IMR-90 (cell line): Measurements from ENCODE around the gene PITRM1. TPM values are rescaled to one million over a fixed set of nuclear protein-coding genes. Genes with fewer than 3 reads are reported as not detected.

Source experiments
- ATAC-seq: fragments of 200-7000 bp; cut with Tn5 transposase; 2 replicates; pipeline ENCODE4 v1.9.1; 2020; ENCODE audit warnings: low read depth, mild to moderate bottlenecking, moderate library complexity
- Bru-seq: library from RNA; stranded (reverse); fragments of 400-500 nt; gene quantifications from one replicate; lab custom pipeline; 2021; lab: Mats Ljungman, UMichigan
- BruChase-seq, 2 experiments: library from RNA; stranded (reverse); fragments of 400-500 nt; gene quantifications; one replicate each; lab custom pipeline; 2021; lab: Mats Ljungman, UMichigan
- BruUV-seq: library from RNA; stranded (reverse); fragments of 400-500 nt; replicated peaks from 2 replicates; lab custom pipeline; 2021; lab: Mats Ljungman, UMichigan
- CTCF ChIA-PET: fragments of 300-600 bp; formaldehyde crosslinking; extraction: SDS; loops from one replicate; lab custom pipeline; 2021; ENCODE audit warnings: antibody characterized with exemption; lab: Yijun Ruan, JAX
- POLR2A ChIA-PET: fragments of 300-600 bp; sonication (Branson Sonifier 250); formaldehyde crosslinking; loops from one replicate; lab custom pipeline; 2022; ENCODE audit warnings: antibody characterized with exemption; ENCODE audit not compliant: unreplicated experiment; lab: Charles Lee
- DNase-seq: peaks from one replicate; pipeline ENCODE4 v3.0.0; 2013
- H2AFZ ChIP-seq: replicated peaks from 2 replicates; pipeline ENCODE3; 2013; ENCODE audit warnings: low read length, mild to moderate bottlenecking; ENCODE audit not compliant: poor library complexity
- H2AK5ac ChIP-seq: 2 replicates; pipeline ENCODE4 v1.6.1; 2013; ENCODE audit warnings: low read depth, low read length, inconsistent platforms
- H2AK9ac ChIP-seq: replicated peaks from 2 replicates; pipeline ENCODE3; 2013; ENCODE audit warnings: mild to moderate bottlenecking, low read depth, low read length, moderate library complexity; ENCODE audit not compliant: poor library complexity
- H2BK120ac ChIP-seq: 2 replicates; pipeline ENCODE4 v1.6.1; 2013; ENCODE audit warnings: low read depth, low read length, inconsistent platforms
- H2BK15ac ChIP-seq: 3 replicates; pipeline ENCODE4 v1.6.1; 2013; ENCODE audit warnings: low read depth, low read length, inconsistent platforms
- H2BK20ac ChIP-seq: 2 replicates; pipeline ENCODE4 v1.6.1; 2013; ENCODE audit warnings: low read depth, mild to moderate bottlenecking, inconsistent platforms, low read length, moderate library complexity
- H2BK5ac ChIP-seq: 2 replicates; pipeline ENCODE4 v1.6.1; 2013; ENCODE audit warnings: mild to moderate bottlenecking, low read depth, low read length, inconsistent platforms; ENCODE audit not compliant: poor library complexity, severe bottlenecking
- H3K14ac ChIP-seq: replicated peaks from 2 replicates; pipeline ENCODE4 v1.6.1; 2013; ENCODE audit warnings: low read depth, low read length, inconsistent platforms
- H3K18ac ChIP-seq: 2 replicates; pipeline ENCODE4 v1.6.1; 2013; ENCODE audit warnings: low read depth, low read length, control low read depth
- H3K23ac ChIP-seq: 2 replicates; pipeline ENCODE4 v1.6.1; 2013; ENCODE audit warnings: low read depth, low read length, inconsistent platforms
- H3K27ac ChIP-seq: 2 replicates; pipeline ENCODE4 v1.5.1; 2013; ENCODE audit warnings: mild to moderate bottlenecking, control low read depth, low read length; ENCODE audit not compliant: insufficient read depth
- H3K27me3 ChIP-seq: 2 replicates; pipeline ENCODE4 v1.6.1; 2013; ENCODE audit warnings: low read length; ENCODE audit not compliant: control insufficient read depth, insufficient read depth
- H3K36me3 ChIP-seq: 2 replicates; pipeline ENCODE4 v1.6.1; 2013; ENCODE audit warnings: low read length, mixed read lengths; ENCODE audit not compliant: control insufficient read depth, insufficient read depth
- H3K4ac ChIP-seq: 2 replicates; pipeline ENCODE4 v1.6.1; 2013; ENCODE audit warnings: low read depth, low read length, inconsistent platforms
- H3K4me1 ChIP-seq: 2 replicates; pipeline ENCODE4 v1.6.1; 2013; ENCODE audit warnings: low read length, mixed read lengths; ENCODE audit not compliant: control insufficient read depth, insufficient read depth
- H3K4me2 ChIP-seq: 2 replicates; pipeline ENCODE4 v1.6.1; 2013; ENCODE audit warnings: low read depth, mild to moderate bottlenecking, control low read depth, low read length, moderate library complexity
- H3K4me3 ChIP-seq: 2 replicates; pipeline ENCODE4 v1.5.1; 2013; ENCODE audit warnings: low read depth, mild to moderate bottlenecking, control low read depth, low read length, moderate library complexity; ENCODE audit not compliant: insufficient read depth
- H3K56ac ChIP-seq: 2 replicates; pipeline ENCODE4 v1.6.1; 2013; ENCODE audit warnings: low read length, inconsistent platforms; ENCODE audit not compliant: insufficient read depth; ENCODE audit errors: extremely low read depth
- H3K79me1 ChIP-seq, 2 experiments: 2 replicates each; pipeline ENCODE4 v1.6.1; 2013; ENCODE audit warnings: low read length in 2 of 2, inconsistent platforms in 1 of 2, low read depth in 1 of 2
- H3K9ac ChIP-seq: 2 replicates; pipeline ENCODE4 v1.6.1; 2013; ENCODE audit warnings: low read depth, low read length, control low read depth
- H3K9me1 ChIP-seq: 2 replicates; pipeline ENCODE4 v1.6.1; 2013; ENCODE audit warnings: low read length, inconsistent platforms; ENCODE audit not compliant: insufficient read depth
- H3K9me3 ChIP-seq: 2 replicates; pipeline ENCODE4 v1.6.1; 2013; ENCODE audit warnings: low read length; ENCODE audit not compliant: control insufficient read depth, insufficient read depth
- H4K20me1 ChIP-seq: 2 replicates; pipeline ENCODE4 v1.6.1; 2013; ENCODE audit warnings: low read length, inconsistent platforms; ENCODE audit not compliant: insufficient read depth
- H4K5ac ChIP-seq: 2 replicates; pipeline ENCODE4 v1.6.1; 2013; ENCODE audit warnings: mild to moderate bottlenecking, low read depth, low read length, control low read depth
- H4K8ac ChIP-seq, 2 experiments: 2 replicates each; pipeline ENCODE4 v1.6.1; 2013; ENCODE audit warnings: low read depth in 2 of 2, low read length in 2 of 2, control low read depth in 1 of 2, inconsistent platforms in 1 of 2
- H4K91ac ChIP-seq: 2 replicates; pipeline ENCODE4 v1.6.1; 2013; ENCODE audit warnings: low read depth, low read length, inconsistent platforms; ENCODE audit not compliant: insufficient read depth
- BHLHE40 ChIP-seq: fragments of 150-350 bp; IDR thresholded peaks from 2 replicates; pipeline ENCODE4 v1.6.1; 2016; ENCODE audit warnings: mild to moderate bottlenecking, low read depth, low read length
- CEBPB ChIP-seq: IDR thresholded peaks from 2 replicates; pipeline ENCODE4 v1.6.1; 2012; ENCODE audit warnings: low read depth, low read length, improper control_type of control experiment
- FOS ChIP-seq: fragments of 150-350 bp; IDR thresholded peaks from 2 replicates; pipeline ENCODE4 v1.6.1; 2016; ENCODE audit warnings: low read depth, low read length
- MAZ ChIP-seq: IDR thresholded peaks from 2 replicates; pipeline ENCODE4 v1.6.1; 2012; ENCODE audit warnings: low read depth, mild to moderate bottlenecking, low read length, improper control_type of control experiment, moderate library complexity, borderline replicate concordance
- MXI1 ChIP-seq: IDR thresholded peaks from 2 replicates; pipeline ENCODE4 v1.6.1; 2012; ENCODE audit warnings: low read depth, mild to moderate bottlenecking, low read length, moderate library complexity, borderline replicate concordance
- NFE2L2 ChIP-seq: fragments of 150-350 bp; IDR thresholded peaks from 2 replicates; pipeline ENCODE4 v1.6.1; 2016; ENCODE audit warnings: low read depth, mild to moderate bottlenecking, low read length
- POLR2A ChIP-seq: IDR thresholded peaks from 2 replicates; pipeline ENCODE4 v1.6.1; 2012; ENCODE audit warnings: mild to moderate bottlenecking, low read depth, low read length
- RFX5 ChIP-seq: IDR thresholded peaks from 2 replicates; pipeline ENCODE4 v1.8.0; 2012; ENCODE audit warnings: low read depth, mild to moderate bottlenecking, low read length, moderate library complexity
- WGBS, 2 experiments: methylation state at CpG; one replicate each; pipeline versions ENCODE4 v1.1.5 to v1.1.7; 2013; ENCODE audit warnings: missing lambda C conversion rate in 2 of 2; ENCODE audit not compliant: insufficient read length in 1 of 2; ENCODE audit errors: extremely low coverage in 2 of 2; 5-methylcytosine and 5-hydroxymethylcytosine counted together
- dilution Hi-C: fragments of 300-500 bp; cut with HindIII; formaldehyde crosslinking; loops from one replicate; pipeline ENCODE4 v1.14.3; 2018; ENCODE audit warnings: low sequenced_read_pairs; ENCODE audit not compliant: unreplicated experiment
- in situ Hi-C: fragments of 300-500 bp; cut with MboI; formaldehyde crosslinking; loops from 3 replicates; pipeline ENCODE4 v1.14.3; 2019; ENCODE audit warnings: low sequenced_read_pairs, inconsistent platforms, mixed read lengths
- intact Hi-C: fragments of 100-400 bp; cut with micrococcal nuclease; formaldehyde crosslinking; loops from 2 replicates; pipeline ENCODE4 v1.10.0; 2022
- long read RNA-seq: library from polyadenylated mRNA; unstranded; transcript quantifications from one replicate; pipeline ENCODE4 v2.0.0, GENCODE V29; 2021; ENCODE audit not compliant: unreplicated experiment
- polyA plus RNA-seq, 3 experiments: library from polyadenylated mRNA; depleted of rRNA; stranded (reverse); fragments of >200 nt; gene quantifications; 2 replicates each; pipeline ENCODE4 v1.2.3, GENCODE V29; 2012; ENCODE audit warnings: low replicate concordance in 1 of 3
- total RNA-seq: library from RNA; depleted of rRNA; stranded (reverse); fragments of >200 nt; gene quantifications from 2 replicates; pipeline ENCODE4 v1.2.3, GENCODE V29; 2012; rRNA removed
- TF ChIP-seq, protein P1 (sequence below): fragments of 150-350 bp; IDR thresholded peaks from 2 replicates; pipeline ENCODE4 v1.6.1; 2016; ENCODE audit warnings: low read depth, mild to moderate bottlenecking, low read length, moderate library complexity, borderline replicate concordance
- TF ChIP-seq, protein P2 (sequence below): conservative IDR thresholded peaks from 2 replicates; pipeline ENCODE4 v1.5.1; 2012; ENCODE audit warnings: mild to moderate bottlenecking, low read depth, low read length, improper control_type of control experiment

Gene PITRM1
- total RNA-seq (111 and 124 TPM in 2 replicates), polyA plus RNA-seq (2012; rRNA removed) (92.3 and 97.1 TPM in 2 replicates), Bru-seq, nascent RNA (percentile 87 among the genes with signal in this experiment), BruChase-seq, experiment 1, labeled RNA remaining after a 6-hour chase (percentile 83 among the genes with signal in this experiment), BruChase-seq, experiment 2, labeled RNA remaining after a 2-hour chase (percentile 81 among the genes with signal in this experiment)
- 54.3 and 69.2 TPM in 2 replicates for polyA plus RNA-seq (2012; cell fraction: cytosol; rRNA removed)
- 219 and 253 TPM in 2 replicates for polyA plus RNA-seq (2012; cell fraction: nucleus; rRNA removed; ENCODE audit: low replicate concordance)
- long read RNA-seq, transcript PITRM1-201 (27 exons, 3,450 nt), result major isoform, 54 of 113 reads
- long read RNA-seq, partial matches to known transcripts, result 43 of 113 reads
- long read RNA-seq, other reads (novel, unspliced or antisense), result 15 of 113 reads

DNA sequence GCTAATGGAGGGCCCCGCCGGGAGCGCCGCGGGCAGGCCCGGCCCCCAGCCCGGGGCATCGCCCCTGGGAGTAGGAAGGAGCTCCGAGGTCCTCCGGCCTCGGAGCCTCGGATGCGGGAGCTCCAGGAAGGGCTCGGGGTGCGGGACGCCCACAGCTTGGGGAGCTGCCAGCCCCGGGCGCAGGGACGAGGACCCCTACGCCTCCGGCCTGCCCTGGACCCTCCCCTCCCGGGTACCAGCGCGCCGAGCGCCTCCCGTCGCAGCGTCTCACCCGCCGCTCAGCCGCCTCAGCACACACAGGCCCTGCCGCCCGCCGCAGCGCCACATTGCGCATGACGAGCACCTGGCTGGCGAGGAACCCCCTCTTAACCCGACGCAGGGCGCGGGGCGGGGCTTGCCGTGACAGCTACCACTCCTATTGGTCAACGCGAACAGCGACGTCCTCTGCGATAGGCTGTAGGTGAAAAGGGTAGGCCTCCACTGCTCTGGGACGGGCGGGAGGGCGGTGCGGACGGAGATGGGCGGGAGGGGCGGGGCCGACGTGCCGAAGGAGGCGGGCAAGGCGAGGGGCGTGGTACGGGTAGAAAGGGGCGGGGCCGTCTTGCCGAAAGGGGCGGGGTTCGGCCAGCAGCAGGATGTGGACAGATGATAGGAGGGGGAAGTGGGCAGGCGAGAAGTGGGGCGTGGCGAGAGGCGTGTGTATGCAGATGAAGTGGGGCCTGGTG is at the start of gene PITRM1:
Gene PITRM1, minus strand, starts transcription at position 337 of the 725 bp plus-strand sequence. Its CDS starts 10 bp downstream, at position 327.
- peaks cover 3% of the 10 kb centered on the region for H3K27me3 ChIP-seq
- CTCF ChIA-PET, result no interaction called here
- H3K4me3 ChIP-seq, result peak within 1 kb of the TSS; percentile 96
- DNase-seq (peak; percentile 99), ATAC-seq (peak; percentile 98)
- H3K56ac ChIP-seq, result peak within 1 kb of the TSS; percentile 79
- POLR2A ChIA-PET, result interaction anchor here (0.6 kb wide), 1 partner anchor 874 kb away, joined by 4 read pairs; no protein-coding TSS in a partner anchor
- H3K79me1 ChIP-seq, result peaks cover 11 to 39% of the 10 kb centered on the region in 2 experiments
- H2BK20ac ChIP-seq, result no peak within 1 kb of the TSS
- peak within 1 kb of the TSS; percentile 96 for H2AK9ac ChIP-seq
- no peak within 1 kb of the TSS for H4K5ac ChIP-seq
- no peaks in the 10 kb centered on the region for H3K9me3 ChIP-seq
- peak within 1 kb of the TSS; percentile 81 for H3K27ac ChIP-seq
- H3K4me2 ChIP-seq, result peak within 1 kb of the TSS; percentile 85
- in situ Hi-C loops, result no loop called here
- peak within 1 kb of the TSS in 1 of 2 experiments; percentile 64; a peak in 1 of 4 replicates for H4K8ac ChIP-seq
- peak within 1 kb of the TSS; percentile 29; the same call in 1 of the 2 replicates for H2BK120ac ChIP-seq
- peak within 1 kb of the TSS; percentile 85 for H3K9ac ChIP-seq
- peak within 1 kb of the TSS; percentile 95 for H2AFZ ChIP-seq
- no peak within 1 kb of the TSS for H3K18ac ChIP-seq
- H3K9me1 ChIP-seq, result no peaks in the 10 kb centered on the region; the same call in 1 of the 2 replicates
- peak within 1 kb of the TSS; percentile 88; the same call in 1 of the 2 replicates for H3K23ac ChIP-seq
- intact Hi-C loops, result no loop called here
- H2AK5ac ChIP-seq, result peak within 1 kb of the TSS; percentile 47; the same call in 1 of the 2 replicates
- peaks cover 5% of the 10 kb centered on the region; the same call in 1 of the 2 replicates for H4K20me1 ChIP-seq
- 1% methylated on average over 25 of the region's 73 CpGs; no CpG with 5 or more reads in 1 of the 2 experiments for WGBS, 2 experiments
- peak; percentile 45; the same call in 1 of the 2 replicates for TF ChIP-seq MAZ
- peak; percentile 4; the same call in 1 of the 2 replicates for TF ChIP-seq FOS
- TF ChIP-seq, protein P1, sequence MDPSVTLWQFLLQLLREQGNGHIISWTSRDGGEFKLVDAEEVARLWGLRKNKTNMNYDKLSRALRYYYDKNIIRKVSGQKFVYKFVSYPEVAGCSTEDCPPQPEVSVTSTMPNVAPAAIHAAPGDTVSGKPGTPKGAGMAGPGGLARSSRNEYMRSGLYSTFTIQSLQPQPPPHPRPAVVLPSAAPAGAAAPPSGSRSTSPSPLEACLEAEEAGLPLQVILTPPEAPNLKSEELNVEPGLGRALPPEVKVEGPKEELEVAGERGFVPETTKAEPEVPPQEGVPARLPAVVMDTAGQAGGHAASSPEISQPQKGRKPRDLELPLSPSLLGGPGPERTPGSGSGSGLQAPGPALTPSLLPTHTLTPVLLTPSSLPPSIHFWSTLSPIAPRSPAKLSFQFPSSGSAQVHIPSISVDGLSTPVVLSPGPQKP, result no peak
- TF ChIP-seq NFE2L2, result 0 out of 2 replicates have a peak, but pooled peaks have one; percentile 23
- TF ChIP-seq POLR2A, result peak; percentile 99
- TF ChIP-seq CEBPB, result peak; percentile 50; the same call in 1 of the 2 replicates
- TF ChIP-seq, protein P2, sequence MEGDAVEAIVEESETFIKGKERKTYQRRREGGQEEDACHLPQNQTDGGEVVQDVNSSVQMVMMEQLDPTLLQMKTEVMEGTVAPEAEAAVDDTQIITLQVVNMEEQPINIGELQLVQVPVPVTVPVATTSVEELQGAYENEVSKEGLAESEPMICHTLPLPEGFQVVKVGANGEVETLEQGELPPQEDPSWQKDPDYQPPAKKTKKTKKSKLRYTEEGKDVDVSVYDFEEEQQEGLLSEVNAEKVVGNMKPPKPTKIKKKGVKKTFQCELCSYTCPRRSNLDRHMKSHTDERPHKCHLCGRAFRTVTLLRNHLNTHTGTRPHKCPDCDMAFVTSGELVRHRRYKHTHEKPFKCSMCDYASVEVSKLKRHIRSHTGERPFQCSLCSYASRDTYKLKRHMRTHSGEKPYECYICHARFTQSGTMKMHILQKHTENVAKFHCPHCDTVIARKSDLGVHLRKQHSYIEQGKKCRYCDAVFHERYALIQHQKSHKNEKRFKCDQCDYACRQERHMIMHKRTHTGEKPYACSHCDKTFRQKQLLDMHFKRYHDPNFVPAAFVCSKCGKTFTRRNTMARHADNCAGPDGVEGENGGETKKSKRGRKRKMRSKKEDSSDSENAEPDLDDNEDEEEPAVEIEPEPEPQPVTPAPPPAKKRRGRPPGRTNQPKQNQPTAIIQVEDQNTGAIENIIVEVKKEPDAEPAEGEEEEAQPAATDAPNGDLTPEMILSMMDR, result no peak
- TF ChIP-seq MXI1, result peak; percentile 82; the same call in 1 of the 2 replicates
- TF ChIP-seq RFX5, result 0 out of 2 replicates have a peak, but pooled peaks have one; percentile 39
- no peak for TF ChIP-seq BHLHE40
- peaks cover 19% of the 10 kb centered on the region for H3K36me3 ChIP-seq
- H3K4me1 ChIP-seq, result 0 out of 2 replicates have a peak, but pooled peaks cover 1% of the 10 kb centered on the region
- no TSS peak for BruUV-seq
- no peak within 1 kb of the TSS for H2BK15ac ChIP-seq
- no peak within 1 kb of the TSS; the same call in 1 of the 2 replicates for H3K14ac ChIP-seq
- peak within 1 kb of the TSS; percentile 38; the same call in 1 of the 2 replicates for H4K91ac ChIP-seq
- dilution Hi-C loops, result no loop called here
- H2BK5ac ChIP-seq, result peak within 1 kb of the TSS; percentile 81
- peak within 1 kb of the TSS; percentile 52 for H3K4ac ChIP-seq
